Fibroblast of upper back skin (primary cell): ENCODE measurements around the gene MSH3.

Experiments used
- DNase-seq: peaks from one replicate; pipeline ENCODE4 v3.0.0-alpha.2; 2013

The MSH3 gene

DNA sequence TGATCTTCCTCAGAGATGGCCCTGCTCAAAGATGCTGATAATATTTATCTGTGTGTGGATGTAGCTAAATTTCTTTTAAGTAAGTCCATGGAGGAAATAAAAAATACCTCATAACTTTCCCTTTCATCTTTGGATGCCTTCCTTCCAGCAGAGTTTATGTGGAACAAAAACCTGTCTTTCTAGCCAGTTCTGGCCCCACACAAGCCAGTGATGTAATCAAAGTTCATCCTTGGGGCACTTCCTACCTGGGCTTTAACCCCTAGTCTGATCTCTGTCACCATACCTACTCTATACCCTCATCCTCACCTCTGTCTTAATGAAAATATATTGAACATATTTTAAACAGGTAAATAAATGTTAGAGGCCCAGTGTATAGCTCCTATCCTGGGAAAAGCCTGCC, 265.9 kb downstream of the MSH3 start:
- DNase-seq, result no peak

GRCh38 chr5:80921026-80921425, 266.6 kb downstream of the MSH3 start:
- DNase-seq, result no peak

GRCh38 chr5:80925931-80926330, 271.5 kb downstream of the MSH3 start:
- no peak for DNase-seq
